WTC11 (cell line): Measurements from ENCODE around the gene SLC31A2. TPM values are rescaled to one million over a fixed set of nuclear protein-coding genes. Genes with fewer than 3 reads are reported as not detected.
A peak's percentile ranks its signal among the peaks of the same experiment; 100 is the strongest.

Experiments
- ATAC-seq: fragments of 200-7000 bp; cut with Tn5 transposase; 2 replicates; pipeline ENCODE4 v1.10.0; 2021; ENCODE audit warnings: mild to moderate bottlenecking, moderate library complexity
- CTCF ChIA-PET: fragments of 300-600 bp; sonication (Branson Sonifier 250); formaldehyde crosslinking; loops from one replicate; lab custom pipeline; 2021; ENCODE audit warnings: antibody characterized with exemption; lab: Charles Lee
- POLR2A ChIA-PET: fragments of 350-600 bp; sonication (Branson Sonifier 250); formaldehyde crosslinking; loops from one replicate; lab custom pipeline; 2021; ENCODE audit warnings: antibody characterized with exemption; lab: Charles Lee
- DNase-seq: peaks from one replicate; pipeline ENCODE4 v3.0.0; 2021; ENCODE audit warnings: low spot score
- H3K27ac Mint-ChIP-seq: 2 replicates; pipeline ENCODE4 v1.8.0; 2021; ENCODE audit warnings: mixed read lengths
- H3K27me3 Mint-ChIP-seq: 2 replicates; pipeline ENCODE4 v1.8.0; 2021; ENCODE audit warnings: low read depth, mild to moderate bottlenecking, moderate library complexity, mixed read lengths
- H3K36me3 Mint-ChIP-seq: 2 replicates; pipeline ENCODE4 v1.8.0; 2021; ENCODE audit warnings: mixed read lengths
- H3K4me1 Mint-ChIP-seq: 2 replicates; pipeline ENCODE4 v1.8.0; 2022; ENCODE audit warnings: mixed read lengths
- H3K4me3 Mint-ChIP-seq: 2 replicates; pipeline ENCODE4 v1.8.0; 2021; ENCODE audit warnings: mild to moderate bottlenecking, moderate library complexity, mixed read lengths
- H3K9me3 Mint-ChIP-seq: 2 replicates; pipeline ENCODE4 v1.8.0; 2021; ENCODE audit warnings: mixed read lengths
- AR ChIP-seq: fragments of 250-450 bp; sonication (Bioruptor Pico); IDR thresholded peaks from 2 replicates; pipeline ENCODE4 v1.9.0; 2021; ENCODE audit warnings: mild to moderate bottlenecking
- CREB1 ChIP-seq: sonication (generic); formaldehyde crosslinking; IDR thresholded peaks from 2 replicates; pipeline ENCODE4 v1.8.0; 2023; ENCODE audit warnings: mild to moderate bottlenecking, missing genetic modification reagents
- CTCF ChIP-seq: fragments of 200-600 bp; IDR thresholded peaks from 2 replicates; pipeline ENCODE4 v1.8.0; 2022; ENCODE audit warnings: antibody characterized with exemption
- E2F5 ChIP-seq: sonication (generic); formaldehyde crosslinking; IDR thresholded peaks from 2 replicates; pipeline ENCODE4 v1.8.1; 2022; ENCODE audit warnings: mild to moderate bottlenecking, moderate library complexity, missing genetic modification reagents
- HMGA2 ChIP-seq: fragments of 250-450 bp; sonication (Bioruptor Pico); IDR thresholded peaks from 2 replicates; pipeline ENCODE4 v1.4.0; 2021; ENCODE audit warnings: mild to moderate bottlenecking, moderate library complexity
- NFATC4 ChIP-seq: fragments of 250-450 bp; sonication (Bioruptor Pico); IDR thresholded peaks from 2 replicates; pipeline ENCODE4 v1.9.0; 2021; ENCODE audit warnings: mild to moderate bottlenecking
- PREB ChIP-seq: sonication (generic); formaldehyde crosslinking; IDR thresholded peaks from 2 replicates; pipeline ENCODE4 v1.8.1; 2022; ENCODE audit warnings: mild to moderate bottlenecking, missing genetic modification reagents, moderate library complexity, borderline replicate concordance
- PRRX2 ChIP-seq: fragments of 250-450 bp; sonication (Bioruptor Pico); IDR thresholded peaks from 2 replicates; pipeline ENCODE4 v1.8.0; 2021; ENCODE audit warnings: mild to moderate bottlenecking
- RORB ChIP-seq: fragments of 250-450 bp; sonication (Bioruptor Pico); IDR thresholded peaks from 2 replicates; pipeline ENCODE4 v1.9.0; 2021; ENCODE audit warnings: mild to moderate bottlenecking
- SOX15 ChIP-seq: fragments of 250-450 bp; sonication (Bioruptor Pico); IDR thresholded peaks from 2 replicates; pipeline ENCODE4 v1.9.0; 2021; ENCODE audit warnings: mild to moderate bottlenecking
- TP53 ChIP-seq: sonication (generic); formaldehyde crosslinking; IDR thresholded peaks from 2 replicates; pipeline ENCODE4 v1.8.1; 2023; ENCODE audit warnings: mild to moderate bottlenecking, missing genetic modification reagents
- ZNF423 ChIP-seq: fragments of 250-450 bp; sonication (Bioruptor Pico); IDR thresholded peaks from 2 replicates; pipeline ENCODE4 v2.1.2; 2022; ENCODE audit warnings: mild to moderate bottlenecking, moderate library complexity
- total RNA-seq: library from RNA; stranded (reverse); gene quantifications from 3 replicates; pipeline ENCODE4 v1.2.3, GENCODE V29; 2021
- TF ChIP-seq, protein P1 (sequence below): fragments of 250-450 bp; sonication (Bioruptor Pico); IDR thresholded peaks from 2 replicates; pipeline ENCODE4 v1.8.0; 2021; ENCODE audit warnings: mild to moderate bottlenecking
- TF ChIP-seq, protein P2 (sequence below): sonication (generic); formaldehyde crosslinking; IDR thresholded peaks from 2 replicates; pipeline ENCODE4 v1.8.1; 2023; ENCODE audit warnings: mild to moderate bottlenecking, missing genetic modification reagents

SLC31A2 gene
- total RNA-seq, 1 experiment from 2014 or later = 2.0 TPM

GRCh38 chr9:113154946-113155345 is 4.1 kb downstream of the SLC31A2 start (continued):
- no peak for TF ChIP-seq ZNF423
- no peak for TF ChIP-seq TP53
- TF ChIP-seq CTCF = no peak

DNA sequence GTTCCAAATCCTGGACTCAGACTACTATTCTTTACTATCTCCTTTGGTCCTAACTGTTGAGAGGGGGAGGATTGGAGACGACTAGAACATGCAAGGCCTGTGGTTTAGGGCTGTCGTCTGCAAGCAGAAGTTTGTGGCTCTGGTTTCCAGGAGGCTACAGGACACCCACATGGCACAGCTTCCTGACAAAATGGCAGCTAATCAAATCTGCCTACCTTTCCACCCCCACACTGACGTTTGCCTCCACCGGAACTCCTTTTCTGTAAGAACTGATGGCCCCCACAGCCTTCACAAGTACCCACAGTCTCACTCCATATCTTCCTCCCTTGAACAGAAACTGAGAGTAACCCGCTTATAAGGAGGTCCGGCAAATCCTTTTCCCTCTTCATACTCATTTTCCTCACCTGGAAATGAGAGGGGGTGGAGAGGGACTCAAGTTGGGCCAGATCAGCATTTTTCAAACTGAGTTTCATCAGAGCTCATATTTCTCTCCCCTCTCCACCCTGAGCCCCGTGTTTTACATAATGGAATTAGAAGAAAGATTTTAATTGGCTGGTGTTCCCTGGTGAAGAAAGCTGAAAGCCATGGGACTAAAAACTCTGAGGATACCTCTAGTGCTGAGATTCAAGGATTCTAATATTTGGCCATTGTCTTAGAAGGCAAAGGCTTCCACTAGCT is 5.2 kb downstream of the SLC31A2 start:
- POLR2A ChIA-PET = no interaction called here
- Mint-ChIP-seq H3K36me3 (peaks cover 3% of the 10 kb centered on the region; the same call in 1 of the 2 replicates), H3K27ac (peak overlapping the region; percentile 50; the same call in 1 of the 2 replicates), H3K9me3 (no peaks in the 10 kb centered on the region), H3K4me1 (peaks cover 32% of the 10 kb centered on the region), H3K27me3 (peaks cover 16% of the 10 kb centered on the region), H3K4me3 (no peak overlapping the region)
- no peak for DNase-seq
- TF ChIP-seq PREB (CRISPR knock-in tag) (no peak), AR (no peak), RORB (no peak), NFATC4 (CRISPR knock-in tag) (no peak), E2F5 (CRISPR knock-in tag) (no peak), CTCF (no peak), SOX15 (no peak), CREB1 (no peak), HMGA2 (CRISPR knock-in tag) (no peak)
- TF ChIP-seq, protein P1, sequence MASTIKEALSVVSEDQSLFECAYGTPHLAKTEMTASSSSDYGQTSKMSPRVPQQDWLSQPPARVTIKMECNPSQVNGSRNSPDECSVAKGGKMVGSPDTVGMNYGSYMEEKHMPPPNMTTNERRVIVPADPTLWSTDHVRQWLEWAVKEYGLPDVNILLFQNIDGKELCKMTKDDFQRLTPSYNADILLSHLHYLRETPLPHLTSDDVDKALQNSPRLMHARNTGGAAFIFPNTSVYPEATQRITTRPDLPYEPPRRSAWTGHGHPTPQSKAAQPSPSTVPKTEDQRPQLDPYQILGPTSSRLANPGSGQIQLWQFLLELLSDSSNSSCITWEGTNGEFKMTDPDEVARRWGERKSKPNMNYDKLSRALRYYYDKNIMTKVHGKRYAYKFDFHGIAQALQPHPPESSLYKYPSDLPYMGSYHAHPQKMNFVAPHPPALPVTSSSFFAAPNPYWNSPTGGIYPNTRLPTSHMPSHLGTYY = no peak
- ATAC-seq = no peak
- CTCF ChIA-PET = interaction anchor here (2.6 kb wide), 1 partner anchor 119 kb away, joined by 8 read pairs; the partner anchor contains the start of genes CDC26 and PRPF4

DNA sequence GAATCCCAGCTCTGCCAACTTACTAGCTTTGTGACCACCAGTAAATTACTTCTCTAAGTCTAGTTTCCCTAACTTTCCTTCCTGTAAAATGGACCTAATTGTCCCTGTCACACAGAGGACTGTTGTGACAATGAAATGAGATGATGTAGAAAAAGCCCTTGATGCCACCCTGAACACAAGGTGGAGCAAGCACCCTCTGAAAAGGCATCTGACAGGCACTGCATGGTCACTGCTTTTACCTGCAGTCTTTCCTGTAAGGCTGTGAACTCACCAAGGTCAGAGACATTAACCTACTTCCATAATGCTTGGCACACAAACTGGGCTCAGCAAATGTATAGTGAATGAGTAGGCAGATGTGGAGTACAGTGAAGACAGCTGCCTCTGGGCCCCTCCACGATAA is 6.1 kb downstream of the SLC31A2 start:
- TF ChIP-seq, protein P2, sequence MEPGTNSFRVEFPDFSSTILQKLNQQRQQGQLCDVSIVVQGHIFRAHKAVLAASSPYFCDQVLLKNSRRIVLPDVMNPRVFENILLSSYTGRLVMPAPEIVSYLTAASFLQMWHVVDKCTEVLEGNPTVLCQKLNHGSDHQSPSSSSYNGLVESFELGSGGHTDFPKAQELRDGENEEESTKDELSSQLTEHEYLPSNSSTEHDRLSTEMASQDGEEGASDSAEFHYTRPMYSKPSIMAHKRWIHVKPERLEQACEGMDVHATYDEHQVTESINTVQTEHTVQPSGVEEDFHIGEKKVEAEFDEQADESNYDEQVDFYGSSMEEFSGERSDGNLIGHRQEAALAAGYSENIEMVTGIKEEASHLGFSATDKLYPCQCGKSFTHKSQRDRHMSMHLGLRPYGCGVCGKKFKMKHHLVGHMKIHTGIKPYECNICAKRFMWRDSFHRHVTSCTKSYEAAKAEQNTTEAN (CRISPR knock-in tag) = no peak
- TF ChIP-seq PRRX2 (CRISPR knock-in tag) = no peak
- TF ChIP-seq, all 79 proteins: peak for 0
- Mint-ChIP-seq H3K27me3 (peaks cover 10% of the 10 kb centered on the region), H3K36me3 (peaks cover 3% of the 10 kb centered on the region; the same call in 1 of the 2 replicates), H3K4me1 (peaks cover 35% of the 10 kb centered on the region), H3K27ac (no peak overlapping the region), H3K4me3 (no peak overlapping the region), H3K9me3 (no peaks in the 10 kb centered on the region)
- ATAC-seq = peak; percentile 14; the same call in 1 of the 2 replicates
- ChIA-PET CTCF (interaction anchor here (2.6 kb wide), 1 partner anchor 118 kb away, joined by 8 read pairs; the partner anchor contains the start of genes CDC26 and PRPF4), POLR2A (no interaction called here)
- DNase-seq = no peak
